ENCODE data around the gene LIMS4.
"Not testable (repeated sequence)": the region's sequence is repeated elsewhere in the genome, so short reads cannot be mapped to it uniquely, and the experiment has no call there.

The LIMS4 gene

DNA sequence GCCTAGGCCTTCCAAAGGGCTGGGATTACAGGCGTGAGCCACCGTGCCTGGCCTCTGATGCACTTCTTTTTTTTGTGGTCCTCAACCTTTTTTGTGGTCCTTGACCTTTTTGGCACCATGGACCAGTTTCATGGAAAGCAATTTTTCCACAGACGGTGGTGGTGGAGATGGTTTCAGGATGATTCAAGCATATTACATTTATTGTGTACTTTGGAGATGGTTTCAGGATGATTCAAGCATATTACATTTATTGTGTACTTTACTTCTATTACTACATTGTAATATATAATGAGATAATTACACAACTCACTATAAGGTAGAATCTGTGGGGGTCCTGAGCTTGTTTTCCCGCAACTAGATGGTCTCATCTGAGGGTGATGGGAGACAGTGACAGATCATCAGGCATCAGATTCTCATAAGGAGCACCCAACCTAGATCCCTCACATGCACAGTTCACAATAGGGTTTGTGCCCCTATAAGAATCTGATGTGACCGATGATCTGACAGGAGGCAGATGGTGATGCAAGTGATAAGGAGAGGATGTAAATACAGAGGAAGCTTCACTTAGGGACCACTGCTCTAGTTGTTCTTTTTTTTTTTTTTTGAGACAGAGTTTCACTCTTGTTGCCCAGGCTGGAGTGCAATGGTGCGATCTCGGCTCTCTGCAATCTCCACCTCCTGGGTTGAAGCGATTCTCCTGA is 29.2 kb downstream of the LIMS4 start:
- H3K9ac ChIP-seq (ENCODE audit: low read length); H3K27me3 ChIP-seq (ENCODE audit: control insufficient read depth in 1 of 2, insufficient read depth in 2 of 2, low read length in 2 of 2); H3K4me3 ChIP-seq (ENCODE audit: low read depth in 1 of 2, low read length in 2 of 2); H3K36me3 ChIP-seq (ENCODE audit: insufficient read depth, low read length); H3K4me1 ChIP-seq (ENCODE audit: insufficient read depth, low read length); H3K9me3 ChIP-seq (ENCODE audit: low read length); H3K27ac ChIP-seq (ENCODE audit: low read depth, low read length): not testable (repeated sequence)

- H3K4me3 ChIP-seq (ENCODE audit: low read depth in 1 of 2, low read length in 2 of 2); H3K9ac ChIP-seq (ENCODE audit: low read length); H3K36me3 ChIP-seq (ENCODE audit: insufficient read depth, low read length); H3K27me3 ChIP-seq (ENCODE audit: control insufficient read depth in 1 of 2, insufficient read depth in 2 of 2, low read length in 2 of 2); H3K4me1 ChIP-seq (ENCODE audit: insufficient read depth, low read length); H3K27ac ChIP-seq (ENCODE audit: low read depth, low read length); H3K9me3 ChIP-seq (ENCODE audit: low read length): not testable (repeated sequence)
These were observed 30.7 kb downstream of the LIMS4 start for GRCh38 chr2:110441905-110442304.

DNA sequence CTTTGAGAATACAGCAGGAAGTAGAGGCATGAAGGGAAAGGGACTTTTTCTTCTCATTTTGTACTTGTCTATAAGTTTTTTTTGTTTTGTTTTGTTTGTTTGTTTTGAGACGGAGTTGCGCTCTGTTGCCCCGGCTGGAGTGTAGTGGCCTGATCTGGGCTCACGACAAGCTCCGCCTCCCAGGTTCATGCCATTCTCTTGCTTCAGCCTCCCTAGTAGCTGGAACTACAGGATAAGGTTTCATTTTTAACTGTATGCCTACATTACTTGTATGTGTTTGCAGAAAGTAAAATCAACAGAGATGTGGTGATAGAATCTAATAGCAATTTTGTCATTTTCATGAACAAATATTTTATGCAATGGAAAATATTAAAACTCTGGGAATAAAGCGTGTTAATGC is 38.1 kb downstream of the LIMS4 start:
- not testable (repeated sequence) for H3K9me3 ChIP-seq (ENCODE audit: low read length); H3K4me3 ChIP-seq (ENCODE audit: low read depth in 1 of 2, low read length in 2 of 2); H3K27me3 ChIP-seq (ENCODE audit: control insufficient read depth in 1 of 2, insufficient read depth in 2 of 2, low read length in 2 of 2); H3K27ac ChIP-seq (ENCODE audit: low read depth, low read length); H3K9ac ChIP-seq (ENCODE audit: low read length); H3K36me3 ChIP-seq (ENCODE audit: insufficient read depth, low read length); H3K4me1 ChIP-seq (ENCODE audit: insufficient read depth, low read length)

DNA sequence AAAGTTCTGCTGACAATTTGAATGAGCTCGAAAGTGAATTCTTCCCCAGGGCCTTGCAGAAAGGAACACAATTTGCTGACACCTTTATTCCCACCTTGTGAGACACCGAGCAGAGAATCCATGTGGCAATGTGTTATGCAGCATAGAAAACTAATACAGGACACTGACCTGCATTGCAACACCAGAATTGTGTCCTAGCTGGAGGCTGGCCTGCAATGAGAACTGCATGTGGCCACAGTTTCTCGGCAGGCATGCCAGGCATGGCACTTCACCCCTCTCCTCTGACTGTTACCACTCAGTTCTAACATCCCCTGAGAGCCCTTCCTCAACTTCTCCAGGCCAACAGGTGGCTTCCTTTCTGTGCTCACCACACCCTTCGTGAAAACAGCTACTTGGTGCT is 46.9 kb downstream of the LIMS4 start:
- H3K4me1 ChIP-seq (ENCODE audit: insufficient read depth, low read length); H3K4me3 ChIP-seq (ENCODE audit: low read depth in 1 of 2, low read length in 2 of 2); H3K9ac ChIP-seq (ENCODE audit: low read length); H3K9me3 ChIP-seq (ENCODE audit: low read length); H3K36me3 ChIP-seq (ENCODE audit: insufficient read depth, low read length); H3K27me3 ChIP-seq (ENCODE audit: control insufficient read depth in 1 of 2, insufficient read depth in 2 of 2, low read length in 2 of 2); H3K27ac ChIP-seq (ENCODE audit: low read depth, low read length): not testable (repeated sequence)

- H3K27ac ChIP-seq (ENCODE audit: low read depth, low read length); H3K4me1 ChIP-seq (ENCODE audit: insufficient read depth, low read length); H3K9ac ChIP-seq (ENCODE audit: low read length); H3K36me3 ChIP-seq (ENCODE audit: insufficient read depth, low read length); H3K4me3 ChIP-seq (ENCODE audit: low read depth in 1 of 2, low read length in 2 of 2); H3K9me3 ChIP-seq (ENCODE audit: low read length); H3K27me3 ChIP-seq (ENCODE audit: control insufficient read depth in 1 of 2, insufficient read depth in 2 of 2, low read length in 2 of 2): not testable (repeated sequence)
These were observed 48.2 kb downstream of the LIMS4 start for GRCh38 chr2:110424421-110424820.

GRCh38 chr2:110423574-110423962 is 49.0 kb downstream of the LIMS4 start:
- H3K27me3 ChIP-seq (ENCODE audit: control insufficient read depth in 1 of 2, insufficient read depth in 2 of 2, low read length in 2 of 2); H3K27ac ChIP-seq (ENCODE audit: low read depth, low read length); H3K4me3 ChIP-seq (ENCODE audit: low read depth in 1 of 2, low read length in 2 of 2); H3K36me3 ChIP-seq (ENCODE audit: insufficient read depth, low read length); H3K9ac ChIP-seq (ENCODE audit: low read length); H3K9me3 ChIP-seq (ENCODE audit: low read length); H3K4me1 ChIP-seq (ENCODE audit: insufficient read depth, low read length): not testable (repeated sequence)

GRCh38 chr2:110422852-110423573 is 49.6 kb downstream of the LIMS4 start:
- not testable (repeated sequence) for H3K4me3 ChIP-seq (ENCODE audit: low read depth in 1 of 2, low read length in 2 of 2); H3K36me3 ChIP-seq (ENCODE audit: insufficient read depth, low read length); H3K27me3 ChIP-seq (ENCODE audit: control insufficient read depth in 1 of 2, insufficient read depth in 2 of 2, low read length in 2 of 2); H3K4me1 ChIP-seq (ENCODE audit: insufficient read depth, low read length); H3K9me3 ChIP-seq (ENCODE audit: low read length); H3K27ac ChIP-seq (ENCODE audit: low read depth, low read length); H3K9ac ChIP-seq (ENCODE audit: low read length)

DNA sequence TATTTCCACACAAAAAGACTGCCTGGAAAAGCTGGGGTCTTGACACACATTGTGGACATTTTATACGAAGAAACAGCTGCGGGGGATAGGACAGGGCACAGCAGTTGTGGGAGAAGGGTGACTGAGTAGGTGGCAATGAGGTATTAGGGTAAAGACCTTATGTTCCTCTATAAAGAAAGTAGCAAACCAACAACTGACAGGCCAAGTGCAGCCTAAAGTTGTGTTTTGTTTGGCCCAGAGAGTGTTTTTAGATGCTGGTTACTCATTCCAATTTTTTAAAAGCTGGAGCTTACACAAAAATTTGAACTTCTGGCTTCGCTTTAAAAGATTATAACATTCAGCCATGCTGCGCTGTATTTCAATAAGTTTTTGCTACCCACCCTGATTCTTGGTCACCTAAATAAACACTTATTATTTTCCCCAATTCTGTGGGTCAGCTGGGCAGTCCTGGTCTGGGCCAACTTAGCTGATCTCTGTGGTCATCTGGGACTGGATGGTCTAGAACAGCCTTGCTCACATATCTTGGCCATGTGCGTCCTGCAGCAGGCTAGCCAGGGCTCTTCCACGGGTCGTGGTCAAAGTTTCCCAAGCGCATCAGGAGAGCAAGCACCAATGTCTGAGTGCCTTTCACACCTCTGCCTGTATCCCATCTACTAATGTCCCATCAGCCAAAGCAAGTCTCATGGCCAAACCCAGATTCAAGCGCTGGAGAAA is 51.8 kb downstream of the LIMS4 start:
- H3K4me3 ChIP-seq (ENCODE audit: low read depth in 1 of 2, low read length in 2 of 2); H3K27me3 ChIP-seq (ENCODE audit: control insufficient read depth in 1 of 2, insufficient read depth in 2 of 2, low read length in 2 of 2); H3K9ac ChIP-seq (ENCODE audit: low read length); H3K27ac ChIP-seq (ENCODE audit: low read depth, low read length); H3K4me1 ChIP-seq (ENCODE audit: insufficient read depth, low read length); H3K9me3 ChIP-seq (ENCODE audit: low read length); H3K36me3 ChIP-seq (ENCODE audit: insufficient read depth, low read length): not testable (repeated sequence)

DNA sequence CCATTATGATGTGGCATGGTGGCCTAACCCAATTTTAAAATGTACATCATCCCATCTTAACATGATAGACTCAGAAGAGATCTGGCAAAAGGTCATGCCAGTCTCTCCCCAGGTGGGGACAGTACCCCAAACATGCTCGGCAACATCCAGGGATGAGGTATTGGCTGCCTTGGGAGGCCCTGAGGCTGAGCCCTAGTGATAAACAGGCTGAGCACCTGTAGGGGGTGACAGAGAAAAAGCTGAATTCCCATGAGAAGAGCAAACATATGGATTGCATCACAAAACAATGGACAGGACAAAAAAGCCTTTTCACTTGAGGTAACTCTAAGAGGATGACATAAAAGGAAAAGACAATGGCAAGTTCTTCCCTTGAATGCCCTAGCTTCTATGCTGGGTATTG is 65.5 kb downstream of the LIMS4 start:
- not testable (repeated sequence) for H3K27me3 ChIP-seq (ENCODE audit: control insufficient read depth in 1 of 2, insufficient read depth in 2 of 2, low read length in 2 of 2); H3K27ac ChIP-seq (ENCODE audit: low read depth, low read length); H3K36me3 ChIP-seq (ENCODE audit: insufficient read depth, low read length); H3K4me1 ChIP-seq (ENCODE audit: insufficient read depth, low read length); H3K4me3 ChIP-seq (ENCODE audit: low read depth in 1 of 2, low read length in 2 of 2); H3K9me3 ChIP-seq (ENCODE audit: low read length); H3K9ac ChIP-seq (ENCODE audit: low read length)

DNA sequence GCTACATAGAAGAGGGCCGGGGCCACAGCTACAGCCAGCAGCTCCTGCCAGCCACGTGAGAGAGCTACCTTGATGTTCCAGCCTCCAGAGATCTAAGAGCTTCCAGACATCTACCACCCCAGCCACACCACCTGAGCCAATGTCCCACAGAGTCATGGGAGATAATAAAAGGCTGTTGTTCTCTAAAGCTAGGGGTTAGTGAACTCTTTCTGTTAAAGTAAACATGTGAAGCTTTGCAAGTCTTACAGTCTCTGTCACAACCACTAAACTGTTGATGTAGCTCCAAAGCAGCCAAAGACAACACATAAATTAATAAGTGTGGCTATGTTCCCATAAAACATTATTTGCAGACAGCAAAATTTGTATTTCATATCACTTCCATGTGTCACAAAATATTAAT is 67.6 kb downstream of the LIMS4 start:
- H3K4me1 ChIP-seq (ENCODE audit: insufficient read depth, low read length); H3K27ac ChIP-seq (ENCODE audit: low read depth, low read length); H3K36me3 ChIP-seq (ENCODE audit: insufficient read depth, low read length); H3K4me3 ChIP-seq (ENCODE audit: low read depth in 1 of 2, low read length in 2 of 2); H3K9ac ChIP-seq (ENCODE audit: low read length); H3K27me3 ChIP-seq (ENCODE audit: control insufficient read depth in 1 of 2, insufficient read depth in 2 of 2, low read length in 2 of 2); H3K9me3 ChIP-seq (ENCODE audit: low read length): not testable (repeated sequence)

DNA sequence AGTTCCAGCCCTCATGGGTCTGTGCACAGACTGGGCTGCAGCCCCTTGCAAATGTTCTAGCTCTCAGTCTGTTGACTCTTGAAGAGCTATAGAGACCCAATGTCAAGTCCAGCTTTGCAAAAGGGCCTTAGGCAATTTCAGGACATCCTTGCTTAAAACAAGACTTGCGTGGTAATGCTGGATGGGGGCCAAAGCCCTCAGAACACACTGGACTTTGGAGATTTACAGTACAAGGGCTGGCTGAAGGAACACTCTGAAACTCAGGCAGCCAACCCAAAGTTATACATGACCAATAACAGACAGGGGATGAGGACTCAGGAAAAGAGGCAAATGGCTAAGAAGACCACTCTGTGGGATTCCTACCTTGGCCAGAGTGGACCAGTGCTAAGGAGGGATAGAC is 68.4 kb downstream of the LIMS4 start:
- H3K9me3 ChIP-seq (ENCODE audit: low read length); H3K9ac ChIP-seq (ENCODE audit: low read length); H3K36me3 ChIP-seq (ENCODE audit: insufficient read depth, low read length); H3K27ac ChIP-seq (ENCODE audit: low read depth, low read length); H3K4me3 ChIP-seq (ENCODE audit: low read depth in 1 of 2, low read length in 2 of 2); H3K4me1 ChIP-seq (ENCODE audit: insufficient read depth, low read length); H3K27me3 ChIP-seq (ENCODE audit: control insufficient read depth in 1 of 2, insufficient read depth in 2 of 2, low read length in 2 of 2): not testable (repeated sequence)

All from muscle layer of colon (tissue), 2 donors.